Activated T-helper 1 cell treated with anti-CD3 and anti-CD28 coated beads, Interleukin-2, amount 50 U/mL, for 16 hours (primary cell): ENCODE data around the gene PPP1R1A.

Experiments used
- DNase-seq, 2 donors: peaks; one replicate each; pipeline ENCODE4 v3.0.0-alpha.2; 2020; ENCODE audit warnings: low read depth in 1 of 2, low spot score in 1 of 2

Gene PPP1R1A

DNA sequence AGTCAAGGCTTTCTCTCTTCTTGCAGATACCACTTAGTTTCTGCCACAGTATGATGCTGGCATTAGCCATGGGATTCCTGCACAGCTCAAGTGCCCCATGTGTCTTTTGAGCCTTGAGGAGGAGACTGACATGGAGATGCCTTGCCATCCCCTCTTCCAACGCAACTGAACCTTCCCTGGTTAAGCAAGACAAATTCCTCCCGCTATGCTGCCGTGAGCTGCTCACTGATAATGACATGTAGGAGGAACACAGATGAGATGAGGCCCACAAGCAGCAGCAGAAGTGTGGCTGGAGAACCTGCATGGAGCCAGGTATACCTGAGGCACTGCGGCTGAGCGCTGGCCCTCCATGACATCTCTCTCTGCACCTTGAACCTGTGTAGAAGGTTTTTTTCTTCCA, 15.4 kb upstream of the PPP1R1A start:
- no peak for DNase-seq

DNA sequence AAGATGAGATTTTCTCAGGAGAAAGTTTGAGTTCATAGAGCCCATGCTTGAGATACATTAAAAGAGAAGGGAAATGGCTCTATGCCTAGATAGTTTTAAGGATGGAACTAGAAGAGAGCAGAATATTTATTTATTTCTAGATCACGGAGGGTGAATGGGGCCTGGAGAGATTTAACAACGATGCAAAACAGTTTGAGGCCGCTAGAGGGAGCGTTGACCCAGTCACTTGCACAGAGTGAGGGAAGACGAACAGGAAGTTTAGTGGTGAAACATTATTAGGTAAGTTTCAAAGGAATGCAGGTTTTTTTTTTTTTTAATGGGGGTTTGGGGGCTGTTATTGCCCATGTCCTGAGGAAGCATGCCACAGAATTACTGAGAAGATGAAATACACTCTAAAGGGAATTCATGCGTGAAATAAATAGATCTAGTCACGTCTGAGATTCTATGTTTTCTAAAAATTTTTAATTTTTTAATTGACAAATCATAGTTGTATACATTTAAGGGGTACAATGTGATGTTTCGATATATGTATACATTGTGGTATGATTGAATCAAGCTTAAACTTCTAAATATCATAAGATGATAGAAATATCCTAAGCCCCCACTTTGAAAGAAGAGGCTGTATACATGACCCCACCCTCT, 14.8 kb upstream of the PPP1R1A start:
- DNase-seq = peak; percentile 27 to 33

- no peak for DNase-seq
Observed at GRCh38 chr12:54602661-54603060, 14.2 kb upstream of the PPP1R1A start.

GRCh38 chr12:54601841-54602240, 13.4 kb upstream of the PPP1R1A start:
- DNase-seq = no peak

GRCh38 chr12:54598970-54599369, 10.5 kb upstream of the PPP1R1A start:
- DNase-seq = no peak

DNA sequence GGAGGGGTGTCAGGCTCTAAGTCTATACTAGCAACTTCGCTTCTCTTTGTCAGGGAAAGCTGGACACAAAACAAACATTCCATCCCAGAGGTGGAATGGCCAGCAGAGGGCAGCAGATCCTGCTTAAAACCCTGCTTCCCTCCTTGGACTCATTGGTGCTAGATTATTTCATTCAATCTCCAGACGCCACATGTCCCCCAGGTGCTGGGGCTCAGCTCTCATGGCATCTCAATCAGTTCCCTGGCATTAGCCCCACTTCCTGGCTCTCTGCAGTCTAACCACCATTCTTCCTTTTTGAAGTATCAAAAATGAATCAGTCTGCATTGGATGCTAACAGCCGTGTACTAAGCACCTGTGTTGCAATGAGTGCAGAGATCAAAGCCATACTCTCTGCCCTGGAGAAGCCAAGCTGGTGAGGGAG, 8.1 kb upstream of the PPP1R1A start:
- DNase-seq = peak; percentile 11 to 20

GRCh38 chr12:54595471-54595870, 7.0 kb upstream of the PPP1R1A start:
- no peak for DNase-seq

DNA sequence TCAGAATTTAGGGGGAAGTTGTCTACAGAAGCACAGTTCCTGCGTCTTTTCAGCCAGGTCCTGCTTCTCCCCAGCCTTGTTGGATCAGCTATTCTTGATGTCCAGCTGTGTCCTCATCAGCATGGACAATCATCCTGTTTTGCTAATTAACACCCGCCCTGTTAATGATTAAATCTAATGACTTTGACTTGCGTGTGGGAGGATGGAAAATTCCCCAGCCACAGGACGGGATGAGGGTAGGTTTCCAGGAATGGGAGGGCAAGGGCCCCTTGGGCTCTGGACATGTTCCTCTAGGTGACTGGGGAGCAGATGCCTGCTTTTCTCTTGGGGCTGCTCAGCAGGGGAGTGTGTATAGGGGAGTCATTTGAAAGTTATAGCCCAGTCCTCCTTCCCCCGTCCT, 5.3 kb upstream of the PPP1R1A start:
- DNase-seq = no peak

DNA sequence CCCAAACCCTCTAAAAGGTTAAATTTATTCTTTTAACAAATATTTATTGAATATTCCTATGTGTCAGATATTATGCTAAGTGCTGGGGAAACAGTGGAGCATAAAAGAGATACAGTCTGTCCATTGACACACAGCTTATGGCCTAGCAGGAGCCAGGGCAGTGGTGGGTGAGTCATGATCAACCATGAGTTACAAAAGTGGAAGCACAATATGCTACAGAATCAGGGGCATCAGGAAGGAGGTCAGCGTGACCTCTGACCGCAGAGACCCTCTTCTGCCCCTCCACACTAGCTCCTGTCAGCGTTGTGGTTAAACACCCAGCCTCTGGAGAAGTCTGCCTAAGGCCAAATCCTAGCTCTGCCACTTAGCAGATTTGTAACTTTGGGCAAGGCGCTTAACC, 4.7 kb upstream of the PPP1R1A start:
- no peak for DNase-seq

- DNase-seq = no peak
Observed at GRCh38 chr12:54592316-54592715, 3.9 kb upstream of the PPP1R1A start.

DNA sequence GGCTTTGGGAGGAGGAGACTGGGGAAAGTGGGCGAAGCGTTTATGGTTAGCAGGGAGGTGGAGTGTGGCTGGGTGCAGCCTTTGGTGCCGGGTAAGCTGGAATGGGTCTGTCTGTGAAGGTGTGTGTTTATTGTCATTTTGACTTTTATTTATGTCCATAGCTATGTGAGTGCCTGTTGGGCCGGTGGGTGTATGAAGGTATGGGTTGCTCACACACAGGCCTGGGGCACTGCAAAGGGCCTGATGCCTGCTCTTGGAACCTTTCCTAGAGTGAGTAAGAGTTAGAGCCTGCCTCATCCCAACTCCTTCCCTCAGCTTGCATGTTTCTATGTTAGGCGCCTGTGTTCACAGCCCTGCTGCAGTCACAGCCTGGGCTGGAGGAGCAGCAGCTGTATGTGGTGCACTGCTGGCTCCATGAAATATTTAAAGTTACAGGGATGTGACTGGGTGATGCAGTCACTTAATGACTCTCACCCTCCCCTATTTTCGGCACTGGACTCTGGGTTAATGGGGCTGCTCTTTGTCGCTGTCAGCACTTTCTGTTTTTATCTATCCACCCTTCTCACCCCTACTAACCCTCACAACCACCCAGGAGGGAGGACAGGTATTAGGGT, 2.6 kb upstream of the PPP1R1A start:
- DNase-seq = no peak

- no peak for DNase-seq
Observed at GRCh38 chr12:54589964-54590363, 1.5 kb upstream of the PPP1R1A start.

DNA sequence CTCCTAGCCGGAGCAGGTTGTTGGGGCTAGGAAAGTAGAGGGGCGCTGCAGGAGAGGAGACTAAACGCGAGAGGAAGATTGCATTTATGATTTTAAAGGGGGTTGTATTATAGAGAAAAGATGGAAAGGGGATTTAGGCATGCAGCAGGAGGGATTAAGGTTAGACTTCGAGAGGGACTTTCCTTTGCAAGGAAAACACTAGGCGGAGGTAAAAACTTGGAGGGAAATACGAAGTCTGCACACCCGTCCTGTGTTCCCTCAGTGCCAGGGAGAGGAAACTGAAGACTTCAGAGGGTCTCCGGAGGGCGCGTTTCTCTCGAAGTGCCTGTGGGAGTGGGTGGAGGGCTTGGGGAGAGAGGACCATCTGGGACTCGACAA, 420 bp upstream of the PPP1R1A start:
- no peak for DNase-seq

DNA sequence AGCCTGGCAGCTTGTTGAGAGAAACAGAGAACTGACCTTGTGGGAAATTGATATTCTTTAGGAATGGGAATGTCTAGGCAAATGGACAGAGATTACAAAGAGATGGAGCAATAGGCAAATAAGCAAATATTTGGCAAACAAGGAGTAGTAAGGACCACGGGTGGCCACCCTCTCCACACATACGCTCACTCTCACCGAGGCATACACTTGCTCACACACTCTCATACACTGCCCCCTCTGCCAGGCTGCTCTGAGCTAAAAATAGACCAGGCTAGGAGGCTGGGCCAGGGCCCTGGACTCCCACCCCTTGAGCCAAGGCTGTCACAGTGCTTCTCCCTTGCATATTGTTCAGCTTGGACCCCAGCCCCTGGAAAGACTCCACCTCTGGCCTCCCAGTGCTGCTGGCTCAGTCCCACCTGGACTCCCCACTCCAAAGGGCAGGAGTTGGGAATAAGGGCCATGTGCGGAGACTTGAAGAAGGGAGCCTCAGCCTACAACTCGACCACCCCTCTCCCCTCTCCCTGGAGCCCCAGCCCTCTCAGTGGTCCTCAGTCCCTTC, 1.1 kb downstream of the PPP1R1A start:
- DNase-seq = no peak

DNA sequence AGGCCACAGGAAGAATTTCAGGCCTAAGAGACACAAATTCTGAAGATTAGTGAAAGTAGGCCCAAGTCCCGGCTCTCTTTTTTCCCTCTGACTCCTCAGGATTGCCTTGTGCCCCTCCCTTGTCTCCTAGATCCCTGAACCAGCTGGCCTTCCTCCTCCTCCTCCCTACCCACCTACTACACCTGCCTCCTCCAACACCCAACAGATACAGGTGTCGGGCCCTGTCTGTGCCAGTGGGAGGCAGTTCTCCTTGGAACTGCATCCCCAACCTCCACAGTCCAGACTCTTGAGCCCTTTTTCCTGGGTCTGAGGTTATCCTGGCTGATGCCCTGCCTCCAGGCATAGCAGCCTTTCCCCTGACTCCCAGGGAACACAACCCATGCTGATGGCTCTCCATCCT, 1.8 kb downstream of the PPP1R1A start:
- DNase-seq = no peak

GRCh38 chr12:54585243-54585642, 3.2 kb downstream of the PPP1R1A start:
- no peak for DNase-seq

- DNase-seq = no peak
Observed at GRCh38 chr12:54584128-54584527, 4.3 kb downstream of the PPP1R1A start.

DNA sequence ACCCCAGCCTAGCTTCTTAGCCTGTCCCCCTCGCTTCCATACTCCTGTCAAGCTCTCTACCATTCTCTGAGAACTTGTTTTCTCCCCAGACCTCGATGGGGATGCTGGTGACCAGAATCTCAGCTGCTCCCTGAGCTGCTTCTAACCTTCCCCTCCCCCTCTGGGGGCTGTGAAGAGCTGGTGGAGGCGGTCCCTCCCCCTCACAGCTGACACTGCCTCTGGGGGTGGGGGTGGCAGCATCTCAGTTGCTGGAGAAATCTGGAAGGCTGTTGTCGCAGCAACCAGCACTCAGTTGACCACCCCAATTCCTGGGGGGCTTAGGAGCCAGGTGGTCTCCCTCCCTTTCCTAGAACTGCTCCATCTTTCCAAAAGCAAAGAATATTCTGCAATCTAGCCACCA, 4.7 kb downstream of the PPP1R1A start:
- DNase-seq = no peak

DNA sequence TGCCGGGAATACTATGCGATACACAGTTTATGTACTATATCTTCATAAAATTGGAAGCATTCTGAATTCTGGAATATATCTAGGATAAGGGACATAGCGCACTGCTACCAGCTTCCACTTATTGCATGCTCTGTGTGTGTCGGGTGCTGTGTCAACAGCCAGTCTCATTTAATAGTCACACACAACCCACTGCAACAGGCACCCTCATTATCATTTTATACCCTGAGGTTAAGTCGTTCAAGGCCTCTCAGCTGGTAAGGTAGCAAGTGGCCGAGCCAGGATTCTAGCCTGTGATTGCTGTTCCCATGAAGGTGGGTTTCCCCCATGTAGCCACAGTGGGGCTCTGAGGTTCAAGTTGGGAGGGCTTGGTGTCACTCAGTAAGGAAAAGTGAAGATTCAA, 7.0 kb downstream of the PPP1R1A start:
- DNase-seq = no peak

DNA sequence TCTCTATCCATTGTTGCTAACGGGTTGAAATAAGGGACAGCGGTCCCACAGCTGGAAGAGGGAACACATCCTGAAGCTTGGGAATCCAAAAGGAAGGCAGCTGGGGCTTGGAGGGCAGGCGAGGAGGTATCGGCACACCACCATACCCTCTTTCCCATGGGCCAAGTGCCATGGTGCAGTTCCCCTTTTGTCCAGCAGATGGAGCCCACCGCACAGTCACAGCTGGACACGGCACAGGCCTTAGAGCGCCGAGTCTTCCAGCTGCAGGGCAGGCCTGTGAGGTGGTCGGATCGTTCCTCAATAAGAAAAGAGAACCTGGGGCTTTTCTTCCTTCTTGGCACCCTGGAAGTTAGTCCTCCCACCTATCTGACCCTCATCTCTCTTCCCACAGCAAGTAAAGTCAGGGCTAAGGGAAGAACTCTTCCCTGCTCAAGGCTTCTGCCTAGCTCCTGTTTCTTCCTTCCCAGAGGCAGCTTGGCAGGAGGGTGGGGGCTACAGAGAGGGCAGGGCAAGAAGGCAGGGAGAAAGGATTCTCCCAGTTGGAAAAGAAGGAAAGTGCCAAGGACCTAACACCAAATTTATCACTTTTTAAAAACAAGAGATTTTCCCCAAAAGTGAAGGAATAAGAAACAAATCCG, 8.6 kb downstream of the PPP1R1A start:
- peak; percentile 67 to 81 for DNase-seq

DNA sequence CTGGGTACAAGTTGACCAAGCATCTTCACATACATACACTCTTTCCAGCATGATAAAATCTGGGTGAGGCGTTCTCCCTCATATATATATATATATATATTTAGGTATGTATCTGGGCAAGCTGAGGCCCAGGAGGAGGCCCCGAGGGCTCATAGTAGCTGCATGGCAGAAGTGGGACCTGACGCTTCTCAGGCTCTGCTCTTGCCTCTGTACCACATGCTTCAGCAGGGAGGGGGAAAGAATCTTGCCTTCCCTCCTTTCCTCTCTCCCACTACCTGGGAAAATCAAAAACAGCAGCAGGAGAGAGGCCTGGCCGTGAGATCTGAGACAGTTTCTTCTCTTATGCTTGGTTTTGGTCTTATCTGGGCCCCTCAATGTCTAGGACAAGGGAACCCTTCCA, 9.2 kb downstream of the PPP1R1A start:
- no peak for DNase-seq

DNA sequence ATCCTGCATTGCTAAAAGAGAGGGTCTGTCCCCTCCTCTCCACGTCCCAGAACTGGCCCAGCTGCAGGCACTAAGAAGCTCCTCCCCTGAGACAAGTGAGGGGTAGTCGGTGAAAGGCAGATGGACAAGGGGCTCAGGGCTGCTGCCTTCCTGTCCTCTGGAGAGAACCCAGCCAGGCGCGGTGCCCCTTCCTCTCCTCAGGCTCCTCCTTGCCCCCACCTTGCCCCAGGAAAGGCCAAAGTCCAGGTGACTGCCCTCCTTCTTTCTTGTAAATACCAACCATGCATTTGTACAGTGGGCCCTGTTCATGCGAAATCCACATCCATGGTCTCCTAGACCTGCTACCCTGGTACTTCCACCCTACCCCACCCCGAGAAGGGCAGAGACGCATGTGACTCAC, 9.7 kb downstream of the PPP1R1A start:
- DNase-seq = no peak

DNA sequence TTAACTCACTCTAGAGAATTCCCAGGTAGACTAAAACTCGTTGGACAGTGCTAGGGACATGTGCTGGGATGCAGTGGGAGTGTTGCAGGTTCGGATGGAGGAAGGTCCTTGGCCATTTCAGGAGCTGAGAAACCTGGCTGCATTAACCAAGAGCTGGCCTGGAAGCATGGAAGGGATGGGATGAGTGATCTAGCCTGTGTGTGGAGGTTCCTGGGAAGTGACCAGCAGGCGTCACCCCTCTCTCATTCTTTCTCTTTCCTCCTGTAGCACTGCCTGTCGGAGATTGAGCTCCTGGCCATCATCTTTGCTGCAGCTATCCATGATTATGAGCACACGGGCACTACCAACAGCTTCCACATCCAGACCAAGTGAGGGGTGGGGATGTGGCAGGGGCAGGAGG, 15.6 kb downstream of the PPP1R1A start:
- no peak for DNase-seq
